RPMI8226 (cell line): ENCODE results near the gene SMARCAL1.
"Not testable (repeated sequence)": the region's sequence is repeated elsewhere in the genome, so short reads cannot be mapped to it uniquely, and the experiment has no call there.

ENCODE experiments used
- DNase-seq: peaks from one replicate; pipeline ENCODE4 v3.0.0-alpha.2; 2015

SMARCAL1 gene

GRCh38 chr2:216412022-216412999 lies at the start of gene SMARCAL1:
Gene SMARCAL1, plus strand, starts transcription at chr2:216412484. Its CDS starts 2,221 bp downstream, at chr2:216414705.
- DNase-seq: peak; percentile 95

GRCh38 chr2:216362730-216363129 lies 49.6 kb upstream of the SMARCAL1 start:
- DNase-seq: no peak

- DNase-seq: no peak
Measured at GRCh38 chr2:216363221-216363620, 49.1 kb upstream of the SMARCAL1 start.

GRCh38 chr2:216365518-216365917 lies 46.8 kb upstream of the SMARCAL1 start:
- DNase-seq: no peak

- no peak for DNase-seq
Measured at GRCh38 chr2:216366777-216367471, 45.4 kb upstream of the SMARCAL1 start.

GRCh38 chr2:216369821-216370220 lies 42.5 kb upstream of the SMARCAL1 start:
- no peak for DNase-seq

- no peak for DNase-seq
Measured at GRCh38 chr2:216370961-216371712, 41.1 kb upstream of the SMARCAL1 start.

- peak; percentile 43 for DNase-seq
Measured at GRCh38 chr2:216371721-216372702, 40.3 kb upstream of the SMARCAL1 start, which contains the start of gene MARCHF4. Gene MARCHF4, minus strand, starts transcription at chr2:216372483. Its CDS starts 2,223 bp downstream, at chr2:216370260.

- no peak for DNase-seq
Measured at GRCh38 chr2:216372761-216373291, 39.5 kb upstream of the SMARCAL1 start.

GRCh38 chr2:216373896-216374295 lies 38.4 kb upstream of the SMARCAL1 start:
- DNase-seq: no peak

GRCh38 chr2:216375286-216375685 lies 37.0 kb upstream of the SMARCAL1 start:
- no peak for DNase-seq

GRCh38 chr2:216379977-216380376 lies 32.3 kb upstream of the SMARCAL1 start:
- DNase-seq: no peak

GRCh38 chr2:216384409-216384808 lies 27.9 kb upstream of the SMARCAL1 start:
- not testable (repeated sequence) for DNase-seq

GRCh38 chr2:216385478-216385877 lies 26.8 kb upstream of the SMARCAL1 start:
- no peak for DNase-seq

GRCh38 chr2:216387262-216387661 lies 25.0 kb upstream of the SMARCAL1 start:
- DNase-seq: no peak

- DNase-seq: no peak
Measured at GRCh38 chr2:216388046-216388884, 24.0 kb upstream of the SMARCAL1 start.

GRCh38 chr2:216389570-216389969 lies 22.7 kb upstream of the SMARCAL1 start:
- DNase-seq: no peak

- no peak for DNase-seq
Measured at GRCh38 chr2:216391401-216391800, 20.9 kb upstream of the SMARCAL1 start.

- DNase-seq: no peak
Measured at GRCh38 chr2:216392018-216392562, 20.2 kb upstream of the SMARCAL1 start.
